A204.1 (cell line): Measurements from ENCODE around the gene CTCF.
A peak's percentile ranks its signal among the peaks of the same experiment; 100 is the strongest.
"Not testable (repeated sequence)": the region's sequence is repeated elsewhere in the genome, so short reads cannot be mapped to it uniquely, and the experiment has no call there.

ENCODE experiments used
- FAIRE-seq: peaks from 2 replicates; lab custom pipeline; 2012; peaks lifted over from hg19 to GRCh38; lab: Jason Lieb, UNC

The CTCF gene, protein sequence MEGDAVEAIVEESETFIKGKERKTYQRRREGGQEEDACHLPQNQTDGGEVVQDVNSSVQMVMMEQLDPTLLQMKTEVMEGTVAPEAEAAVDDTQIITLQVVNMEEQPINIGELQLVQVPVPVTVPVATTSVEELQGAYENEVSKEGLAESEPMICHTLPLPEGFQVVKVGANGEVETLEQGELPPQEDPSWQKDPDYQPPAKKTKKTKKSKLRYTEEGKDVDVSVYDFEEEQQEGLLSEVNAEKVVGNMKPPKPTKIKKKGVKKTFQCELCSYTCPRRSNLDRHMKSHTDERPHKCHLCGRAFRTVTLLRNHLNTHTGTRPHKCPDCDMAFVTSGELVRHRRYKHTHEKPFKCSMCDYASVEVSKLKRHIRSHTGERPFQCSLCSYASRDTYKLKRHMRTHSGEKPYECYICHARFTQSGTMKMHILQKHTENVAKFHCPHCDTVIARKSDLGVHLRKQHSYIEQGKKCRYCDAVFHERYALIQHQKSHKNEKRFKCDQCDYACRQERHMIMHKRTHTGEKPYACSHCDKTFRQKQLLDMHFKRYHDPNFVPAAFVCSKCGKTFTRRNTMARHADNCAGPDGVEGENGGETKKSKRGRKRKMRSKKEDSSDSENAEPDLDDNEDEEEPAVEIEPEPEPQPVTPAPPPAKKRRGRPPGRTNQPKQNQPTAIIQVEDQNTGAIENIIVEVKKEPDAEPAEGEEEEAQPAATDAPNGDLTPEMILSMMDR

DNA sequence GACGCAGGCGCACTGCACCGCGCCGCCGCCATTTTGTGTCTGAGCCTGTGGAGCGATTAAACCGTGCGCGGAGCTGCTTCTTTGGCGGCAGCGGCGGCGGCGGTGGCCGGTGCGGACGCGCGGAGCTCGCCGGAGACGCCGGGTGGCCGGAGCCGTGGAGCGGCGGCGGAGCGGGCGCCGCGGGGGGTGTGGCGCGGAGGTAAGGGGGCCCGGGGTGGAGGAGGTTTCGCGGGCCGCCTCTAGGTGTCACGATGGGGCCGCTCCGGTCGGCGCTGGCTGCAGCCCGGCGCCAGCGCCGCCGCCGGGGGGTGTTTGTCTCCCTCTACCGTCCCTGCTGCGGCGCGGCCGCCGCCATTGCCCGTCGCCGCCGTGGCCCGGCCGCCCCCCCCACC is at the start of gene CTCF:
Gene CTCF (plus strand): TSS at position 1 of the 392 bp plus-strand sequence. CDS start 48,307 bp downstream, outside the sequence.
- FAIRE-seq, result no peak

- not testable (repeated sequence) for FAIRE-seq
Measured at GRCh38 chr16:67513892-67514291, 48.4 kb upstream of the CTCF start.

GRCh38 chr16:67514382-67514828 is 47.9 kb upstream of the CTCF start:
- FAIRE-seq, result peak; percentile 3

- FAIRE-seq, result no peak
Measured at GRCh38 chr16:67516296-67517154, 45.8 kb upstream of the CTCF start.

DNA sequence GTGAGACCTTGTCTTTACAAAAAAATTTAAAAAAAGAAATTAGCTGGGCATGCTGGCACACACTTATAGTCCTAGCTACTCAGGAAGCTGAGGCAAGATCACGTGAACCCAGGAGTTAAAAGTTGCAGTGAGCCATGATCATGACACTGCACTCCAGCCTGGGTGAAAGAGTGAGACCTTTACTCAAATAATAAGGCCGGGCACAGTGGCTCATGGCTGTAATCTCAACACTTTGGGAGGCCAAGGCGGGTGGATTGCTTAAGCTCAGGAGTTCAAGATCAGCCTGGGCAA is 45.2 kb upstream of the CTCF start:
- FAIRE-seq, result no peak

DNA sequence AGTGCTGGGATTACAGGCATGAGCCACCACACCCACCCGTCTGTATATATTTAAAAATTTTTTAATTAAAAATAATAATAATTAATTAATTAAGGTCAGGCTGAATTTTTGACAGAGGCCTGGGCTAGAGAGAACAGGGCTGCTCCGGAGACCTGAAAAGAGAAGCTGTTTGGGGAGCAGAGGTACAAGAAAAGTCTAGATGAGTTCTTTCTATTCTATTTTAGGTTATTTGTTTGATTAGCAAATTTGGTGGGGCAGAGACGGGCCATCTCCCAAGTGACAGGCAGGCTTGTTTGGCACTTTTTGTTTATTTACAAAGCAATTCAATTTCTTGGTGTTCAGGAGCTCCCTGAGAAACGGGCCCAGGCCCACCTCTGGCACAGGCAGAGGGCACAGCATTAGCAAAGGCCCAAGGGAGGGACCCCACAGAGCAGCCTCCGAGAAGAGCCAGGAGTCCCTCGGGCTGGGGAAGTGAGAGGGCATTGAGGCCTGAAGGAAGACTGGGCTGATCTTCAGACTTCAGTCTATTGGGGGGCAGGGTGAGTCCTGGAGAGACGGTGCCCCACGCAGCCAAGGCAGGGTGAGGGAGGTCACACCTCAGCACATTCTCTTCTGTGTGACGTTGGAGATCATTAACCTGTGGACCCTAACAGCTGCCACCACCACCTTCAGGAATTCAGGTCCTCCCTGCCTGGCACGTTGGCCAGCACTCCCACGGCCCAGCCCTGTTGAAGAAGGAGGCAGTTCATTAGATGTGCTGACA is 44.5 kb upstream of the CTCF start:
- FAIRE-seq, result no peak

- no peak for FAIRE-seq
Measured at GRCh38 chr16:67518676-67519075, 43.6 kb upstream of the CTCF start.

- FAIRE-seq, result no peak
Measured at GRCh38 chr16:67519242-67519641, 43.1 kb upstream of the CTCF start.

DNA sequence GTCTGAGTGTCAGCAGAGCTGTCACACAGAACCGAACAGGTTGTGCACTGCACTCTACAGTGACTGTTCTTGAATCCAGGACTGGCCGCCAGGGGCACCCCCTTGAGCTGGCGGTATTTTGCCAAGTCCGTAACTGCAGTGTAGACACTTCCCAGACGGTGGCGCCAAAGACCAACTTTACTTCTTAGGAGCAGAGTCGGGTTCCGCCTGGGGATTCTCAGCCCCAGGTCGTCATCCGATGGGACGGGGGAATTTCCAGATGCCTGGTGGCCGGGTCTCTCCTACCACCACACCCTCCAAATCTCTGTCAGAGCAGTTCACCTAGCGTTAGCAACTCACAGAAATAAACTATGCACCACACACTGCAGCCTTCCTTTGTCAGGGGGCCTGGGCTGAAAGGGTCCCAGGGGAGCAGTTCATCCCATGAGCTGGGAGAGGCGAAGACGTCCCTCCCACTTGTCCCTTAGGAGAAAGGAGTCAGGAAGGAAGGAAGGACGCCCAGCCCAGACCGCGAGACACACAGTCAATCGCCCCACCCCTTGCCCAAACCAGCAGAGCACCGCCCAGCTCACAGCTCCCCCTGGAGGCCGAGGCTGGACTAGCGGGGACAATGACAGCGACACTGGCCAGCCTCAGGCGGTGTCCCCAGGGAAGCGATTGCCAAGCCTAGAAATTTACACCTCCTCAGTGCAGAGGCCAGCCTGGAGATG is 41.1 kb upstream of the CTCF start:
- peak; percentile 79 for FAIRE-seq

- FAIRE-seq, result no peak
Measured at GRCh38 chr16:67525176-67525860, 37.0 kb upstream of the CTCF start.

DNA sequence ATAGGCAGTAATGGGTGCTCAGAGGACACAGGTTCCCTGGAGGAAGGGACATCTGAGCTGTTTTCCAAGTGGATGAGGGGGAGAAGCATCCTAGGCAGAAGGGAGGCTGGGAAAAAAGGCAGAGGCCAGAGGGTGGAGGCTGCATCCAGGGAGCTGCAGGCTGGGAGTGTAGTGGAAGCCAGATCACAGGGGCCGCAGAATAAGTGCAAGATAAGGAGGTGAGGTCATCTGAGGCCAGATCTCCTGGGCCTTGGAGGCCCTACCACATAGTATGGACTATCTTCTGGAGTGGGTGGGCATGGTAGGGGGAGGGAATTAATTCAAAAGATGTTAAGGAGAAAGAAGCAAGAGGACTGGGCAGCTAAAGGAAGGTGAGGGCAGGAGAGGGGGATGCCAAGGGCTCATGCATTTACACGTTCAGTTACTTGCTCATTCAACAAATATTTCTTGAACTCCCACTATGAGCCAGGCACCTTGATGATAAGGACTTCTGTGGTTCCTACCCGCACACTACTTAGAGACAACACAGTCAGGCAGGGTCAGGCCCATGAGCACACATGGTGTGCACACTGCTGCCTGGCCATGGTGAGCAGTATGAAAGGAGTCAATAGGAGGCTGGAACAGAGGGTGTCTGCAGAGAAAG is 36.1 kb upstream of the CTCF start:
- no peak for FAIRE-seq

GRCh38 chr16:67528222-67528869 is 34.0 kb upstream of the CTCF start, which contains the start of gene RIPOR1:
TSS of gene RIPOR1 (plus strand) at chr16:67528829. CDS start at chr16:67538447, 9,618 bp downstream.
- no peak for FAIRE-seq

GRCh38 chr16:67528870-67529581 is 33.3 kb upstream of the CTCF start:
- FAIRE-seq, result no peak

GRCh38 chr16:67529582-67530012 is 32.7 kb upstream of the CTCF start:
- no peak for FAIRE-seq

DNA sequence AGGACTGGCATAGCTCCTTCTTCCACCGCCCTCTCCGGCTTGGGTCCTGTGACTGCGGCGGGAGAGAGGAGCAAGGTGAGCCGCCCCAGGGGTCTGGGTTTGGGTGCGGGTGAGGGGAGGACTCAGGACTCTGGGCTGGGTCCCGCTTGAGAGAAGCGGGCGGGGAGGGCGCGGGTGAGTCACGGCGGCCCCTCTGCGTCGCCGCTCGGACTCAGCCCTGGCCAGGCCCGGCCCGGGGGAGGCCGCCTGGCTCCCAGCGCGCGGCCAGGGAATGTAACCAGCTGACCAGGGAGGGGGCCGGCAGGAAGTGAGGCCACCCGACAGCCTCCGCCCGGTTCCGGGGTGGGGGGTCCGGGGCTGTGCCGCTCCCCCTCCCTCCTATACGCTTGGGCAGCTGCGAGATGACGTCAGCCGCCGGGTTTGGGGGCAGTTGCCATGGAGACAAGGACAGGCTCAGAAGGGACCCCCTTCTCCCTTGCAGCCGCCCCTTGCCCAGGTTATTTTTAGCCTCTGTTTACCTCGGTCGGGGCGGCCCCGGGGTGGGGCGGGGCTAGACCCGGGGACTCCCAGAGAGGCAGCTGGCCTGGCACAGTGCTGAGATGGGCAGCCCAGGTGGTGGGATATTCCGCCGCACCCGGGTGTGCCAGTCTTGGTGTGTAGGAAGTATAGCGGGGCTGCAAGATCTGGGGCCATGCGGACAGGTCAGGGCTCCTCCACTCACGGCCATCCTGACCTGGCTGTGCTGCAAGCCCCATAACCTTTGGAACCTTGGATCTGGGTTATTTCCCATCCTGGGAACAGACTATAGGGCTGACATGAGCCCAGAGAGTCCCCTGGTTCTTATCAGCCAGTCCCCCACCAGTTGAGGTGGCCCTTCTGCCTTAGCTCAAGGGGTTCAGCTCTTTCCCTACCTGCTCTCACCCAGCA is 32.0 kb upstream of the CTCF start:
- no peak for FAIRE-seq

DNA sequence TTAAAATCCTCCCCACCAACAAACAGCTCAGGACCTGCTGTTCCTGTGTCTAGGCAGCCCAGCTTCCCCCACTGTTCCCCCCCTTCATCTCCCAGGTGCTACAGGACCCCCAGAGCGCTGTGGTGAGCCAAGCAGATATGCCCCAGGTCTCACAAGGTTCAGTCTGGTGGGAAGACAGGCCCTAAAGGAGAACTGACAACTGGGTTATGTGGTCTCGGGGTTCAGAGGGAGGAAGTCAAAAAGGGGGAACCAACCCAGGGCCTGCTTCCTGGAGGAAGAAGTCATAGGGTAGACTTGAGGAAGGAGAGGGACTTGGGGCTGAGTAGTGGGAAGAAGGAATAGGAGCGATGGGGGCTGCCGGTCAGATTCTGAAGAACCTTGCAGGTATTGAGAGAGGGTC is 31.1 kb upstream of the CTCF start:
- FAIRE-seq, result no peak

GRCh38 chr16:67533024-67533560 is 29.2 kb upstream of the CTCF start:
- no peak for FAIRE-seq
